ENCODE data around the gene PCDHGA5.
"Not testable (repeated sequence)": the region's sequence is repeated elsewhere in the genome, so short reads cannot be mapped to it uniquely, and the experiment has no call there.

PCDHGA5 gene

DNA sequence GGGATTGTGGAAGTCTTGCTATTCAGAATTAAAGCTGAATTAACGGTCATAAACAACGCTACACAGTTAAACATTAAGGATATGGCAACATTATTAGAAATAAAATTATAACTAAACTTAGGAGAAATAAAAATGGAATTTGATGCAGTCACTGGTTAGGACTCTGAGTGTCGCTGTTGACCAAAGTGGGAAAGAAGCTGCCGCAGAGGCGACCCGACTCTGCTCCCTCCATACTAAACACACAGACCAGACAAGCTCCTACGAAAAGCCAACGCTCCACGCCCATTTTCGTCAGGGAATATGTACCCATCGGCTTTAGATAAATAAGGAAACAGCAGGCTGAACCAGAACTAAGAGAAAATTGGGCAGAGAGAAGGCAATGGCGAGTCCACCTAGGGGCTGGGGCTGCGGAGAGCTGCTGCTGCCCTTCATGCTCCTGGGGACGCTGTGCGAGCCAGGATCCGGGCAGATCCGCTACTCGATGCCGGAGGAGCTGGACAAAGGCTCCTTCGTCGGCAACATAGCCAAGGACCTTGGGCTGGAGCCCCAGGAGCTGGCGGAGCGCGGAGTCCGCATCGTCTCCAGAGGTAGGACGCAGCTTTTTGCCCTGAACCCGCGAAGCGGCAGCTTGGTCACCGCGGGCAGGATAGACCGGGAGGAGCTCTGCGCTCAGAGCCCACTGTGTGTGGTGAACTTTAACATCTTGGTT, at the start of gene PCDHGA5:
PCDHGA5 (plus strand) TSS at position 211 of the 709 bp plus-strand sequence; CDS start at position 380, 169 bp downstream.
- peak; percentile 28 for DNase-seq

DNA sequence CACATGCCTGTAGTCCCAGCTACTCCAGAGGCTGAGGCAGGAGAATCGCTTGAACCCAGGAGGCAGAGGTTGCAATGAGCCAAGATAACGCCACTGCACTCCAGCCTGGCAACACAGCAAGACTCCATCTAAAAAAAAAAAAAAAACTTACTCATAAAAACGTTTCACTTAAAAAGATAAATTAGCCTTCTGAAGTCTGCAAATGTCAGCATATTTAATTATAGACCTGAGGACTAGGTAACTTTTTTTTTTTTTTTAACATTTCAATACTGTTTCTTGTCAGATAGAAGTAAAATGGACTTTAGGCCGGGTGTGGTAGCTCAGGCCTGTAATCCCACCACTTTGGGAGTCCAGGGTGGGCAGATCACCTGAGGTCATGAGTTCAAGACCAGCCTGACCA, 47.0 kb upstream of the PCDHGA5 start:
- not testable (repeated sequence) for DNase-seq

DNA sequence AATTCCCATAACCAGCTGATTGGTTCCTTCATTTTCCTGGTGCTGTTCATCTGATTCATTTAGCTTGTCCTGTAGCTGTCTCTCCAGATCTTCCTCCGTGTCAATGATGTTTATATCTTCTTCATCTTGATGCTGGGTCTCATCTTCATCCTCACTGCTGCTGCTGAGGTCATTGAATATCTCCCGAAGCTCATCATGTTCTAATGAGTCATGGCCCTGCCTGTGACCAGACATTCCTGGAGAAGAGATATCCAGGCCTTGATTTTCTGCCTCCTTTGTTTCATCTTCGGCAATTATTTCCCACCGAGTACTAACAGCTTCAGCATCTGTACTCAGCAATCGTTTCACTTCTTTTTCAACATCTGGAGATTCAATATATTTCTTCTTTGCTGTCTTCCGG, 44.8 kb upstream of the PCDHGA5 start:
- DNase-seq: no peak

DNA sequence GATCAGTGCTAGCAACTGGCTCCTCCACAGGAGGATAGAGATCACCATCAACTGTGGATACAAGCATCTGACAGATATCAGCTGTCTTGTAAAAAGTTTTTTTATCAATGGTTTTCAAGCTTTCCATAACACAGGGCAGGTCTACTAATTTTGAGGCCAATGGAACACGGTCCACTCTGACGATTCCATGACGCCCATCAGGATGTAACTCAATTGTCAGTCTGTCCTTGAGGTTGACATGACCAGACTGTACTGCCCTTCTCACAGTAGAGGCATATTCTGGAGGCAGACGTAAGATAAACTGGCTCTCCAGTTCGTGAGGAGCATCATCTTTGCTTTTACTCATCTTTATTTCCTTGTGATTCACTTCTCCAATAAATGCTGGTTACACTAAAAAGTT, 44.3 kb upstream of the PCDHGA5 start:
- DNase-seq: no peak

DNA sequence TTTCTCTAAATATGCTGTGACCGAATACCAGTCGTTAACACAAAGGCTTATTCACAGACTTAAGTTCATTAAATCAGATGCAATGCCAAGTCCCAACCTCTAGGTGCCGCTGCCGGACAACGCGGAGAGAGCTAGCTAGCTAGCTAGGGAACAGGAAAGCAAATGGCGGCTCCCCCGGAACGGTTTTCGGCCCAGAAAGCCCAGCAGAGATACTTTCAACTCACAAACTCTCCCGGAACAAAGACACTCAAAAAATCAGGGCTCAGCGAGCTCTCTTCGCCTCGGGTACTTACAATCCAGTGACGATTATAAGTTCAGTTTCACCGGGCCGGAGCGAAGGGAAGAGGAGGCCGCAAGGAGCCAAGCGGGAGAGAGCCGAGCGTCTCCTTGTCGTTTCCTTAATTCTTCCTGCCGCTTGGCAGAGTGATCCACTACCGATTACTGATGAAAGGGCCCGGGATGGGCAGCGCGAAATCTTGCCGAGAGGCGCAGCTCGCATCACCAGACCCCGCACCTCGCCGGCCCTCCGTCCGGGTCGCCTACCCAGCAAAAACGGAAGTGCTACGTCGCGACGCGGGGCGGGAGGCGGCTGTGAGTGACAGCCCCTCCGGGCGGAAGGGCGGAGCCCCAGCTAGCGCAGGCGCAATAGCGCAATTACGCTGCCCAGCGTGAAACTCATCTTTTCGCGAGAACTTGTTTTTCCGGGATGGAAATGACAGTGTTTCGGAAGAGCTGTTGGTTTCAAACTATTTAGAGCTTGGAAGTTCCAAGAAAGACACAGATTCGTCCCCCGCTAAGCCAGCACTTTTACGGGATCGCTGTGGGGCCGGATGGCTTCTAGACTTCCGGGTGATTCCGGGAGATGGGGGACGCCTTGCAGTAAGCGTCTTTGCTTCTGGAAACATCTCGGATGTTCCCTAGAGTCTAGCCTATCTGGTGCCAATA, 43.5 kb upstream of the PCDHGA5 start, which contains the start of gene TAF7:
TAF7 (minus strand) TSS at position 560 of the 945 bp plus-strand sequence. CDS start 740 bp downstream, outside the sequence.
- peak; percentile 92 for DNase-seq

DNA sequence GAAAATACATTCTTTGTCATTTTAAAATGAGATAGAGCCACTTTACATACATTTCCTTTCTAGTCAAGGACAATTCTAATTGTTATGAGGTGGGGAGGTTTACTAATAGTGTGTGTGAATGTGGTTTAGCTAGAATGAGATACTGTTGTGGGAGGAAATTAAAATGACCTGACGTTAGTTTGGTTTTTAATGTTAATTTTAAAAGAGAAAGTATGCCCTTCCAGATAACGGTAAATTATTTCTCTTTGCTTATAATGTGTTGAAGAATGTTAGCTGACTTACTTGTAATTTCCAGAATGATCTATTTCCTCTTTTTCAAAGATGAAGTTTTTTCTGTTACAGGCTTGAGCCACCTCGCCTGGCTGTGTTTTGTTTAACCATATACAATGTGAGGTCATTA, 41.7 kb upstream of the PCDHGA5 start:
- DNase-seq: no peak

- peak; percentile 75 for DNase-seq
Observed at GRCh38 chr5:141326088-141326854, 37.7 kb upstream of the PCDHGA5 start.

GRCh38 chr5:141328231-141328630, 35.7 kb upstream of the PCDHGA5 start:
- no peak for DNase-seq

- DNase-seq: peak; percentile 39
Observed at GRCh38 chr5:141330299-141331080, 33.5 kb upstream of the PCDHGA5 start, which contains the start of gene PCDHGA1. PCDHGA1 (plus strand) TSS chr5:141330514.

DNA sequence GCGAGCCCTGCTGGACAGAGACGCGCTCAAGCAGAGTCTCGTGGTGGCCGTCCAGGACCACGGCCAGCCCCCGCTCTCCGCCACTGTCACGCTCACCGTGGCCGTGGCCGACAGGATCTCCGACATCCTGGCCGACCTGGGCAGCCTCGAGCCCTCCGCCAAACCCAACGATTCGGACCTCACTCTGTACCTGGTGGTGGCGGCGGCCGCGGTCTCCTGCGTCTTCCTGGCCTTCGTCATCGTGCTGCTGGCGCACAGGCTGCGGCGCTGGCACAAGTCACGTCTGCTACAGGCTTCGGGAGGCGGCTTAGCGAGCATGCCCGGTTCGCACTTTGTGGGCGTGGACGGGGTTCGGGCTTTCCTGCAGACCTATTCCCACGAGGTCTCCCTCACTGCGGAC, 31.4 kb upstream of the PCDHGA5 start:
- DNase-seq: not testable (repeated sequence)

- DNase-seq: peak; percentile 53
Observed at GRCh38 chr5:141338538-141339306, 25.2 kb upstream of the PCDHGA5 start, which contains the start of gene PCDHGA2. PCDHGA2 (plus strand) TSS chr5:141338760.

- DNase-seq: not testable (repeated sequence)
Observed at GRCh38 chr5:141340781-141341354, 23.1 kb upstream of the PCDHGA5 start.

DNA sequence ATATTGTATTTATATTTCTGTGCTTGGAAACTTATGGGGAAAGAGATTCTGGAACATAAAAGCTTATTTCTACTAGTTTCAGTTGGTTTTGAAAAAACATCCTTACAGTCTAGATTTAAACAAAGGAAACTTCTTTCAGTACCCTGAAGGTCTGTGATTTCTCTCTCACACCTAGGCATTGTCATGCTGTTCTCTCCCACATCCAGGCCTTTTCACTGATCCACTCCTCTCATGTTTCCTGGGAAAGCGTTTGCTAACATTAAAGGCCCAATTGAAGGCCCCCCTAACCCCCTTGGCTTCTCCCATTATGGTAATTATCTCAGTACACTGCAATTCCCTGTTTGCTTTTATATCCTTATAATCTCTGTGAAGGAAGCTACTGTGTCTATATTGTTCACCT, 21.2 kb upstream of the PCDHGA5 start:
- no peak for DNase-seq

GRCh38 chr5:141343242-141343952, 20.6 kb upstream of the PCDHGA5 start, which contains the start of gene PCDHGA3:
PCDHGA3 (plus strand) TSS chr5:141343829; CDS start chr5:141344034, 205 bp downstream.
- peak; percentile 59 for DNase-seq

DNA sequence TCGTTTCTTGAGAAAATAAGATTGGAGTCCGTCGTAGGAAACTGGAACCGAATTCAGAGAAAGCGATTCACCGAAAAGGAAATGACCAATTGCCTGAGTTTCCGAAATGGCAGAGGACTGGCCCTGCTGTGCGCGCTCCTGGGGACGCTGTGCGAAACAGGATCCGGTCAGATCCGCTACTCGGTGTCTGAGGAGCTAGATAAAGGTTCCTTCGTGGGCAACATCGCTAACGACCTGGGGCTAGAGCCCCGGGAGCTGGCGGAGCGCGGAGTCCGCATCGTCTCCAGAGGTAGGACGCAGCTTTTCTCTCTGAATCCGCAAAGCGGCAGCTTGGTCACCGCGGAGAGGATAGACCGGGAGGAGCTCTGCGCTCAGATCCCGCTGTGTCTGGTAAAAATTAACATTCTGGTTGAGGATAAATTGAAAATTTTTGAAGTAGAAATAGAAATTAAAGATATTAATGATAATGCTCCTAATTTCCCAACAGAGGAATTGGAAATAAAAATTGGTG, 20.0 kb upstream of the PCDHGA5 start:
- DNase-seq: no peak

GRCh38 chr5:141345327-141345726, 18.6 kb upstream of the PCDHGA5 start:
- DNase-seq: no peak

GRCh38 chr5:141346017-141346416, 17.9 kb upstream of the PCDHGA5 start:
- DNase-seq: not testable (repeated sequence)

DNA sequence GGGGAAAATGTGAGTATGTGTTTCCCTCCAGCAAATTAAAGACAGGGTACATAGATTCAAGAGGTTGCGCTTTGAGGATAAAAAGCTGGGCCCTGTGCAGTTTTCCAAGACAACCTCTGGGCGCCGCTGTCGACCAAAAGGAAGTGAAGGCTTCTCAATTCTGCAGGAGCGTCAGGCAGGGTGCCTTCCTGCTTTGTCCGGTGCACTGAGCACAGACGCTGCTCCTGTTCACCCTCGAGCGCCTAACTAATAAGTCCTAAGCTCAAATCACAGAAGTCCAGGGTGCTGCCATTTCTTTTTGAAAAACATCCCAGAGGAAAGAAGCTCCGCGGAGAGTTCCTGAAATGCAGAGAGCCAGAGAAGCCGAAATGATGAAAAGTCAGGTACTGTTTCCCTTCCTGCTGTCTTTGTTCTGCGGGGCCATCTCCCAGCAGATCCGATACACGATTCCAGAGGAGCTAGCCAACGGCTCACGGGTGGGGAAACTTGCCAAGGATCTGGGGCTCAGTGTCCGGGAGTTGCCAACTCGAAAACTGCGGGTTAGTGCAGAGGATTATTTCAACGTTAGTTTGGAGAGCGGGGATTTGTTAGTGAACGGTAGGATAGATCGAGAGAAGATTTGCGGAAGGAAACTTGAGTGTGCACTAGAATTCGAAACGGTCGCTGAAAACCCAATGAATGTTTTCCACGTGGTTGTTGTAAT, 13.9 kb upstream of the PCDHGA5 start, which contains the start of gene PCDHGB1:
PCDHGB1 (plus strand) TSS at position 183 of the 703 bp plus-strand sequence; CDS start at position 345, 162 bp downstream.
- DNase-seq: peak; percentile 55

GRCh38 chr5:141351591-141351990, 12.4 kb upstream of the PCDHGA5 start:
- DNase-seq: no peak
